ENCODE data around the gene AKAP14. TPM values are rescaled to one million over a fixed set of nuclear protein-coding genes. Genes with fewer than 3 reads are reported as not detected.
"Not testable (repeated sequence)": the region's sequence is repeated elsewhere in the genome, so short reads cannot be mapped to it uniquely, and the experiment has no call there.

AKAP14 gene
- total and polyA plus RNA-seq, 7 donors, result 0.19 TPM; not detected in 6

DNA sequence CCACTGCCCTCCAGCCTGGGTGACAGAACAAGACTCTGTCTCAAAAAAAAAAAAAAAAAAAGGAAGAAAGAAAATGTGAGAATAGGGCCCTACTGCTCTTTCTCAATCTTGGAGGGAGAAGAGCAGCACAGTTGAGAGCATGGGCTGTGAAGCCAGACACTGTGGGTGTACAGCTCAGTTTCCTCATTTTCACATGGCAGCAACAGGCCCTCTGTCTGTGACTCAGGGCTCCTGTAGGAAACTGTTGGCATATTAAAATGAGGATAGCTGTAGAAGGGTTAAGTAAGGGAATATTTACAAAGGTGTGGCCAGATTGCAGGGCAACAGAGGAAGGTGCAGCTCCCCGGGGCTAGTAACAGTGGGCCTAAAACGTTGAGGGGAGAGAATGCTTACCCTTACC lies 3.4 kb downstream of the AKAP14 start:
- no peaks in the 10 kb centered on the region for H3K9me3 ChIP-seq
- H3K4me1 ChIP-seq, result no peaks in the 10 kb centered on the region
- no peaks in the 10 kb centered on the region for H3K36me3 ChIP-seq (ENCODE audit: insufficient read depth in 1 of 2, low read depth in 1 of 2)
- intact Hi-C loops (cut with DNase I), result no loop called here
- no peak overlapping the region for H3K4me3 ChIP-seq
- WGBS, 3 donors, result 6 to 26% (median 13%) methylated on average over 2 of the region's 2 CpGs
- H3K27ac ChIP-seq, result no peak overlapping the region
- peaks cover 0 to 6% (median 2%) of the 10 kb centered on the region in 3 donors for H3K27me3 ChIP-seq (ENCODE audit: insufficient read depth in 3 of 3, low read length in 2 of 3)
- TF ChIP-seq, protein P1, sequence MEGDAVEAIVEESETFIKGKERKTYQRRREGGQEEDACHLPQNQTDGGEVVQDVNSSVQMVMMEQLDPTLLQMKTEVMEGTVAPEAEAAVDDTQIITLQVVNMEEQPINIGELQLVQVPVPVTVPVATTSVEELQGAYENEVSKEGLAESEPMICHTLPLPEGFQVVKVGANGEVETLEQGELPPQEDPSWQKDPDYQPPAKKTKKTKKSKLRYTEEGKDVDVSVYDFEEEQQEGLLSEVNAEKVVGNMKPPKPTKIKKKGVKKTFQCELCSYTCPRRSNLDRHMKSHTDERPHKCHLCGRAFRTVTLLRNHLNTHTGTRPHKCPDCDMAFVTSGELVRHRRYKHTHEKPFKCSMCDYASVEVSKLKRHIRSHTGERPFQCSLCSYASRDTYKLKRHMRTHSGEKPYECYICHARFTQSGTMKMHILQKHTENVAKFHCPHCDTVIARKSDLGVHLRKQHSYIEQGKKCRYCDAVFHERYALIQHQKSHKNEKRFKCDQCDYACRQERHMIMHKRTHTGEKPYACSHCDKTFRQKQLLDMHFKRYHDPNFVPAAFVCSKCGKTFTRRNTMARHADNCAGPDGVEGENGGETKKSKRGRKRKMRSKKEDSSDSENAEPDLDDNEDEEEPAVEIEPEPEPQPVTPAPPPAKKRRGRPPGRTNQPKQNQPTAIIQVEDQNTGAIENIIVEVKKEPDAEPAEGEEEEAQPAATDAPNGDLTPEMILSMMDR (IDR thresholded peaks at IDR 0.05), result no peak
- DNase-seq, result no peak
- ATAC-seq, result no peak

DNA sequence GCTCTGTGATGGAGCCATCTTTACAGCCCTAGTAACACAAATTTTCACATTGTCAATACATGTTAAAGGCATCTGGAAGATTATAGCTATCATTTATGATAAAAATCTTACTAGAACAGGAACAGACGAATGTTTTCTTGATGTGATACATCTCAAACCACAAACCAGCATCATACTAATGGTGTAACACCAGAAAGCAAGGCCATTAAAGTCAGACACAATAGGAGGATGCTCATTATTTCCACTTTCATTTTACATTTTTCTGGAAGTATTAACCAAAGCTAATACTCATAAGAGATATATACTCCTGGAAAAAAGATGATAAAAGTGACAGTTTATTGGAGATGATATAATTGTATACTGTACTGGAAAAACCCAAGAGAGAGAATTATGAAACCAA lies 5.3 kb downstream of the AKAP14 start:
- Histone ChIP-seq H3K9me3 (no peaks in the 10 kb centered on the region), H3K4me3 (no peak overlapping the region), H3K36me3 (ENCODE audit: insufficient read depth in 1 of 2, low read depth in 1 of 2) (no peaks in the 10 kb centered on the region), H3K27ac (no peak overlapping the region), H3K27me3 (ENCODE audit: insufficient read depth in 3 of 3, low read length in 2 of 3) (peaks cover 0 to 2% (median 0%) of the 10 kb centered on the region in 3 donors), H3K4me1 (no peaks in the 10 kb centered on the region)
- ATAC-seq (no peak), DNase-seq (no peak)
- 49 to 90% (median 82%) methylated on average over 1 of the region's 1 CpG for WGBS, 3 donors
- intact Hi-C loops (cut with DNase I), result no loop called here
- TF ChIP-seq, protein P1 (IDR thresholded peaks at IDR 0.05), result no peak

DNA sequence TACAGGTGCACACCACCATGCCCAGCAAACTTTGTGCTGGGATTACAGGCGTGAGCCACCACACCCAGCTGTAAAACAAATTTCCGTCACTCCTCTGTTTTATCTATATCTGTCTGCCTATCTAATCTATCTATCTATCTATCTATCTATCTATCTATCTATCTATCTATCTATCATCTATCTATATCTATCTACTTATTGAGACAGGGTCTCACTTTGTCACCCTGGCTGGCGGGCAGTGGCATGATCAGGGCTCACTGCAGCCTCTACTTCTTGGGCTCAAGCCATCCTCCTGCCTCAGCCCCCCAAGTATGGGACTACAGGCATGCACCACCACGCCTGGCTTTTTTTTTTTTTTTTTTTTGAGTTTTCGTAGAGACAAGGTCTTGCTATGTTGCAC lies 20.6 kb downstream of the AKAP14 start:
- DNase-seq, result no peak
- Histone ChIP-seq H3K4me3 (no peak overlapping the region), H3K9me3 (no peaks in the 10 kb centered on the region), H3K27ac (no peak overlapping the region), H3K36me3 (ENCODE audit: insufficient read depth in 1 of 2, low read depth in 1 of 2) (no peaks in the 10 kb centered on the region), H3K27me3 (ENCODE audit: insufficient read depth in 3 of 3, low read length in 2 of 3) (no peaks in the 10 kb centered on the region), H3K4me1 (no peaks in the 10 kb centered on the region)
- TF ChIP-seq, protein P1 (IDR thresholded peaks at IDR 0.05), result no peak
- WGBS, 3 donors, result 83 to 93% (median 87%) methylated on average over 3 to 5 of the region's 5 CpGs
- ATAC-seq, result no peak
- intact Hi-C loops (cut with DNase I), result no loop called here

DNA sequence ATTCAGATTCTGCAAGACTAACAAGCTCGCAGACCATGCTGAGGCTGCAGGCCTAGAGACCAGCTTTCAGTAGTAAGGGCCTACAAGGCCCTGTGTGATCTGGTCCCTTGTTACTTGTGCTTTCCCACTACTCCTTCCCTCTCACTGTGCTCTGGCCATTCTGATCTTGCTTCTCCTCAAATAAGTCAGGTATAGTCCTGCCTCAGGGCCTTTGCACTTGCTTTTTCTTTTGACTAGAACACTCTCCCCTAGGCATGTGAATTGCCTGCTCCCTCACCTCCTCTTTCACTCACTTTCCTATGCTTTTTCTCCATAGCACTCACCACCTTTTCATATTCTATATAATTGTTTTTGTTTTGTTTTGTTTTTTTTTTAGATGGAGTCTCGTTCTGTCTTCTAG lies 22.2 kb downstream of the AKAP14 start:
- no peaks in the 10 kb centered on the region for H3K9me3 ChIP-seq
- no peak for DNase-seq
- H3K4me3 ChIP-seq, result no peak overlapping the region
- H3K27me3 ChIP-seq (ENCODE audit: insufficient read depth in 3 of 3, low read length in 2 of 3), result no peaks in the 10 kb centered on the region
- no peaks in the 10 kb centered on the region for H3K4me1 ChIP-seq
- H3K36me3 ChIP-seq (ENCODE audit: insufficient read depth in 1 of 2, low read depth in 1 of 2), result no peaks in the 10 kb centered on the region
- WGBS, 3 donors, result 80 to 100% (median 91%) methylated on average over 2 of the region's 2 CpGs
- TF ChIP-seq, protein P1 (IDR thresholded peaks at IDR 0.05), result no peak
- H3K27ac ChIP-seq, result no peak overlapping the region
- ATAC-seq, result no peak
- intact Hi-C loops (cut with DNase I), result no loop called here

DNA sequence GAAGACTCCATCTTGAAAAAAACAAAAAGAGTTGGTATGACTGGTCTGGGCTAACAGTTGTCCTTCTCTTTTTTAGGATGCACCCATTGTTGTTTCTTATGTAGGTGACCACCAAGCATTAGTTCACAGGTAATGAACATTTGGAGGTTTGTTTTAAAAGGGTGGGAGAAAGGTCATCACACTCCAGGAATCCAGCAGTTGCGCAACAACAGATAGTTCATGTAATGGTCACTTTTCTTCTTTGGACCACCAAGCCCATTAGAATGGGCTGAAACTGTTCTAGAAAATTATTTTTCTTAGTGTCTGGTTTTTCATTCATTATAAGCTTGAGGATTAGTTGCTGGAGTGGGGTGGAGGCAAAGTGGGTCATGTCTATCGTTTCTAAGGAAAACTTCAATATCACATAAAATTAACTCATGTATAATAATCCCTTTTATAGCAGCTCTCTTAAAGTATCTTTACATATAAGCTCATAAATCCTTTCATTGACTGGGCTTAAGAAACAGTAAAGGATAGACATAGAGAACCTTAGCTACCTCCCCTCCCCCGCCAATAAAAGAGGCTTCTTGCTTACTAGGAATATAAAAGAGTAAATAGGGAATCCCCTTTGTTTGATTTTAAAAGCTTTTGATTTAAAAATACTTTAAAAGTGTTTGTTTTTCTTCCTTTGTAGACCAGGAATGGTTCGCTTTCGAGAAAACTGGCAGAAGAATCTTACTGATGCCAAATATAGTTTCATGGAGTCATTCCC lies 24.3 kb downstream of the AKAP14 start:
- no peak for DNase-seq
- Histone ChIP-seq H3K9me3 (no peaks in the 10 kb centered on the region), H3K4me3 (no peak overlapping the region), H3K27ac (no peak overlapping the region), H3K27me3 (ENCODE audit: insufficient read depth in 3 of 3, low read length in 2 of 3) (no peaks in the 10 kb centered on the region), H3K36me3 (ENCODE audit: insufficient read depth in 1 of 2, low read depth in 1 of 2) (peaks cover 0 to 18% of the 10 kb centered on the region in 2 donors), H3K4me1 (no peaks in the 10 kb centered on the region)
- WGBS, 3 donors, result 79 to 87% (median 80%) methylated on average over 5 of the region's 5 CpGs
- TF ChIP-seq, protein P1 (IDR thresholded peaks at IDR 0.05), result no peak
- ATAC-seq, result no peak
- intact Hi-C loops (cut with DNase I), result no loop called here

DNA sequence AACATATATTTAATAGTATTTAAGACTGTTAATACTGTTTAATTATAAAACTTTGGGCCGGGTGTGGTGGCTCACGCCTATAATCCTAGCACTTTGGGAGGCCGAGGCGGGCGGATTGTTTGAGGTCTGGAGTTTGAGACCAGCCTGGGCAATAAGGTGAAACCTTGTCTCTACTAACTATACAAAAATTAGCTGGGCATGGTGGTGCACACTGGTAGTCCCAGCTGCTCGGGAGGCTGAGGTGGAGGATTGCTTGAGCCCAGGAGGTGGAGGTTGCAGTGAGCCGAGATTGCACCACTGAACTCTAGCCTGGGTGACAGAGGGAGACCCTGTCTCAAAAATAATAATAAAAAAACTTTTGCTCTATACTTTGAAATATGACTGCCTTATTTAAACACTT lies 26.7 kb downstream of the AKAP14 start:
- 88 to 98% (median 97%) methylated on average over 6 to 7 of the region's 7 CpGs for WGBS, 3 donors
- intact Hi-C loops (cut with DNase I), result not testable (repeated sequence)

More for the DNA sequence above, 26.7 kb downstream of the AKAP14 start:
- not testable (repeated sequence) for H3K4me1 ChIP-seq; ATAC-seq; H3K9me3 ChIP-seq; DNase-seq; H3K4me3 ChIP-seq; H3K27ac ChIP-seq; H3K27me3 ChIP-seq (ENCODE audit: insufficient read depth in 3 of 3, low read length in 2 of 3)
- H3K36me3 ChIP-seq (ENCODE audit: insufficient read depth in 1 of 2, low read depth in 1 of 2), result peaks cover 0 to 37% of the 10 kb centered on the region in 2 donors

Data from psoas muscle (tissue), 8 donors.